SJSA1 (cell line): Measurements from ENCODE around the gene CDAN1. TPM values are rescaled to one million over a fixed set of nuclear protein-coding genes. Genes with fewer than 3 reads are reported as not detected.
A peak's percentile ranks its signal among the peaks of the same experiment; 100 is the strongest.

ENCODE experiments used
- DNase-seq, 2 experiments: peaks; one replicate each; pipeline ENCODE4 v3.0.0-alpha.2; 2015 to 2020; ENCODE audit warnings: low spot score in 2 of 2, low read depth in 1 of 2
- H3K27ac ChIP-seq: fragments of 250-450 bp; sonication (Bioruptor Pico); 2 replicates; pipeline ENCODE4 v1.5.1; 2020; ENCODE audit warnings: mild to moderate bottlenecking, moderate library complexity
- H3K27me3 ChIP-seq: fragments of 250-450 bp; sonication (Bioruptor Pico); replicated peaks from 2 replicates; pipeline ENCODE4 v1.5.1; 2020; ENCODE audit warnings: mild to moderate bottlenecking, moderate library complexity
- H3K36me3 ChIP-seq: fragments of 250-450 bp; sonication (Bioruptor Pico); 2 replicates; pipeline ENCODE4 v1.5.1; 2020; ENCODE audit warnings: mild to moderate bottlenecking
- H3K4me1 ChIP-seq: fragments of 250-450 bp; sonication (Bioruptor Pico); replicated peaks from 2 replicates; pipeline ENCODE4 v1.6.1; 2021; ENCODE audit warnings: mild to moderate bottlenecking
- H3K4me3 ChIP-seq: fragments of 250-450 bp; sonication (Bioruptor Pico); 2 replicates; pipeline ENCODE4 v1.5.1; 2020; ENCODE audit warnings: mild to moderate bottlenecking
- H3K9me3 ChIP-seq: fragments of 250-450 bp; sonication (Bioruptor Pico); replicated peaks from 2 replicates; pipeline ENCODE4 v1.5.1; 2020; ENCODE audit warnings: mild to moderate bottlenecking
- total RNA-seq: library from RNA; depleted of rRNA; stranded (reverse); fragments of >200 nt; shearing (Covaris generic); gene quantifications from 2 replicates; pipeline ENCODE4 v1.2.3, GENCODE V29; 2014

CDAN1 gene
- total RNA-seq, 1 experiment from 2014 or later: 15.9 TPM

DNA sequence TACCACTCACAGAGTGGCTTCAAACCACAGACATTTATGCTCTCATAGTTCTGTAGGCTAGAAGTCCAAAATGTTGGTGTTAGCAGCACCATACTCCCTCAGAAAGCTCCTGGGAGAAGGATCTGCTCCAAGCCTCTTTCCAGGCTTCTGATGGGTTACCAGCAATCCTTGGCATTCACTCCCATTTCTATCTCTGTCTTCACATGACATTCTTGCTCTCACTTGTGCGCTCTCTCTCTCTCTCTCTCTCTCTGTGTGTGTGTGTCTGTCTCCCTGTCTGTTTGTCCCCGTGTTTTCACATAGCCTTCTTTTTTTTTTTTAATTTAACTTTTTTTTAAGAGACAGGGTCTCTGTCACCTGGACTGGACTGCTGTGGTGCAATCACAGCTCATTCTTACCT is 26.3 kb downstream of the CDAN1 start:
- H3K27ac ChIP-seq: no peak overlapping the region
- no peaks in the 10 kb centered on the region for H3K27me3 ChIP-seq
- H3K36me3 ChIP-seq: peaks cover 8% of the 10 kb centered on the region; the same call in 1 of the 2 replicates

GRCh38 chr15:42707873-42708544 is 28.9 kb downstream of the CDAN1 start:
- no peak for DNase-seq
- no peaks in the 10 kb centered on the region for H3K4me1 ChIP-seq
- no peak overlapping the region for H3K4me3 ChIP-seq
- no peaks in the 10 kb centered on the region for H3K27me3 ChIP-seq
- no peak overlapping the region for H3K27ac ChIP-seq
- H3K36me3 ChIP-seq: peaks cover 13% of the 10 kb centered on the region; the same call in 1 of the 2 replicates
- H3K9me3 ChIP-seq: no peaks in the 10 kb centered on the region

More for the DNA sequence above, 26.3 kb downstream of the CDAN1 start:
- DNase-seq: no peak
- Histone ChIP-seq H3K4me1 (no peaks in the 10 kb centered on the region), H3K9me3 (no peaks in the 10 kb centered on the region), H3K4me3 (no peak overlapping the region)

- no peaks in the 10 kb centered on the region for H3K9me3 ChIP-seq
- H3K36me3 ChIP-seq: peaks cover 13% of the 10 kb centered on the region; the same call in 1 of the 2 replicates
- no peaks in the 10 kb centered on the region for H3K4me1 ChIP-seq
- no peak for DNase-seq
- no peak overlapping the region for H3K4me3 ChIP-seq
- H3K27me3 ChIP-seq: no peaks in the 10 kb centered on the region
- no peak overlapping the region for H3K27ac ChIP-seq
Observed at GRCh38 chr15:42707068-42707467, 29.9 kb downstream of the CDAN1 start.

DNA sequence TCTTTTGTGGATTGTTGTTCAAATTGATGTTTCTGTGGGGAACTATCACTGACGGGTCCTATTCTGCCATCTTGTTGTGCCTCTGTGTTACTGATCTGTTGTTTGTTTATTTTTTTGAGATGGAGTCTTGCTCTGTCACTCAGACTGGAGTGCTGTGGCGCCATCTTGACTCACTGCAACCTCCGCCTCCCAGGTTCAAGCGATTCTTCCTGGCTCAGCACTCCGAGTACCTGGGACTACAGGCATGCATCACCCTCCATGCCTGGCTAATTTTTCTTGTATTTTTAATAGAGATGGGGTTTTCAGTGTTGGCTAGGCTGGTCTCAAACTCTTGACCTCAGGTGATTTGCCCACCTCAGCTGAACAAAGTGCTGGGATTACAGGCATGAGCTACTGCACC is 31.6 kb downstream of the CDAN1 start:
- Histone ChIP-seq H3K4me1 (no peaks in the 10 kb centered on the region), H3K9me3 (no peaks in the 10 kb centered on the region), H3K27me3 (no peaks in the 10 kb centered on the region), H3K27ac (no peak overlapping the region), H3K4me3 (no peak overlapping the region), H3K36me3 (peaks cover 15% of the 10 kb centered on the region; the same call in 1 of the 2 replicates)
- no peak for DNase-seq

GRCh38 chr15:42704492-42704926 is 32.4 kb downstream of the CDAN1 start:
- Histone ChIP-seq H3K27me3 (no peaks in the 10 kb centered on the region), H3K9me3 (no peaks in the 10 kb centered on the region), H3K36me3 (peaks cover 15% of the 10 kb centered on the region; the same call in 1 of the 2 replicates), H3K4me1 (no peaks in the 10 kb centered on the region), H3K27ac (no peak overlapping the region), H3K4me3 (no peak overlapping the region)
- peak; percentile 42 to 68 for DNase-seq

- Histone ChIP-seq H3K27me3 (no peaks in the 10 kb centered on the region), H3K4me1 (no peaks in the 10 kb centered on the region), H3K27ac (no peak overlapping the region), H3K4me3 (no peak overlapping the region), H3K9me3 (no peaks in the 10 kb centered on the region), H3K36me3 (peaks cover 45% of the 10 kb centered on the region)
- DNase-seq: no peak
Observed at GRCh38 chr15:42696626-42697025, 40.3 kb downstream of the CDAN1 start.

- no peak for DNase-seq
- H3K4me3 ChIP-seq: no peak overlapping the region
Observed at GRCh38 chr15:42695527-42696071, 41.3 kb downstream of the CDAN1 start.

GRCh38 chr15:42694398-42694797 is 42.5 kb downstream of the CDAN1 start:
- Histone ChIP-seq H3K4me1 (no peaks in the 10 kb centered on the region), H3K27me3 (no peaks in the 10 kb centered on the region), H3K27ac (no peak overlapping the region), H3K9me3 (no peaks in the 10 kb centered on the region), H3K36me3 (peaks cover 45% of the 10 kb centered on the region), H3K4me3 (no peak overlapping the region)
- no peak for DNase-seq

More at GRCh38 chr15:42695527-42696071, 41.3 kb downstream of the CDAN1 start:
- no peak overlapping the region for H3K27ac ChIP-seq
- no peaks in the 10 kb centered on the region for H3K4me1 ChIP-seq
- no peaks in the 10 kb centered on the region for H3K27me3 ChIP-seq
- H3K36me3 ChIP-seq: peaks cover 40% of the 10 kb centered on the region
- no peaks in the 10 kb centered on the region for H3K9me3 ChIP-seq

DNA sequence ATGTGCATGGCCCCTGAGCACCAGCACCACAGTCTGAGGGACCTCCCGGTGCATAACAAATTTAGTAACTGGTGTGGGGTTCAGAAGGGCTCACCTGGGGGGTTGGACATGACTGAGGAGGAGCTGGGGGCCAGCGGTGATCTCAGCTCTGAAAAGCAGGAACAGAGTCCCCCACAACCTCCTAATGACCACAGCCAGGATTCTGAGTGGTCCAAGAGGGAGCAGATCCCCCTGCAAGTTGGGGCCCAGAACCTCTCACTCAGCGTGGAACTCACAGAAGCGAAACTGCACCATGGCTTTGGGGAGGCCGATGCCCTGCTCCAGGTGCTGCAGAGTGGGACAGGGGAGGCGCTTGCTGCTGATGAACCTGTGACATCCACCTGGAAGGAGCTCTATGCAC is 43.0 kb downstream of the CDAN1 start:
- Histone ChIP-seq H3K9me3 (no peaks in the 10 kb centered on the region), H3K36me3 (peaks cover 45% of the 10 kb centered on the region), H3K4me1 (no peaks in the 10 kb centered on the region), H3K27me3 (no peaks in the 10 kb centered on the region), H3K27ac (no peak overlapping the region), H3K4me3 (no peak overlapping the region)
- DNase-seq: no peak

GRCh38 chr15:42693496-42693895 is 43.4 kb downstream of the CDAN1 start:
- Histone ChIP-seq H3K27me3 (no peaks in the 10 kb centered on the region), H3K4me1 (no peaks in the 10 kb centered on the region), H3K27ac (no peak overlapping the region), H3K36me3 (peaks cover 47% of the 10 kb centered on the region), H3K4me3 (no peak overlapping the region), H3K9me3 (no peaks in the 10 kb centered on the region)
- no peak for DNase-seq

DNA sequence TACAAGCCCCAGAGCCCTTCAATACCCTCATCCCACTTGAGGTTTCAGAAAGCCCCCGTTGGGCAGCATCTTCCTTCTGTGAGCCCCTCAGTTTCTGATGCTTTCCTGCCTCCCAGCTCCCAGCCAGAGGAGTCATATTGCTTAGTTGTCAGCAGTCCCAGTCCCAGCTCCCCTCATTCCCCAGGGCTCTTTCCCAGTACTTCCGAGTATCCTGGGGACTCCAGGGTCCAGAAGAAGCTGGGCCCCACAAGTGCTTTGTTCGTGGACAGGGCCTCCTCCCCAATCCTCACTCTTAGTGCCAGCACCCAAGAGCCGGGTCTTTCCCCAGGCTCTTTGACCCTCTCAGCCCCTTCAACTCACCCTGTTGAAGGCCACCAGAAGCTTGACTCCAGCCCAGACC is 43.9 kb downstream of the CDAN1 start:
- Histone ChIP-seq H3K9me3 (no peaks in the 10 kb centered on the region), H3K27me3 (no peaks in the 10 kb centered on the region), H3K4me3 (no peak overlapping the region), H3K4me1 (no peaks in the 10 kb centered on the region), H3K27ac (no peak overlapping the region), H3K36me3 (peaks cover 50% of the 10 kb centered on the region)
- no peak for DNase-seq

DNA sequence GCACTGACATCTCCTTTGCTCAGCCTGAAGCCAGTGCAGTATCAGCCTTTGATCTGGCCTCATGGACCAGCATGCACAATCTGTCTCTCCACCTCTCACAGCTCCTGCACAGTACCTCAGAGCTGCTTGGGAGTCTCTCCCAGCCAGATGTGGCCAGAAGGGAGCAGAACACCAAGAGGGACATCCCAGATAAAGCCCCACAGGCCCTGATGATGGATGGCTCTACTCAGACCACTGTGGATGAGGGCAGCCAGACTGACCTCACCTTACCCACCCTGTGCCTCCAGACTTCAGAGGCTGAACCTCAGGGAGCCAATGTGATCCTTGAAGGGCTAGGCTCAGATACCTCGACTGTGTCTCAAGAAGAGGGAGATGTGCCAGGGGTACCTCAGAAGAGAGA is 44.4 kb downstream of the CDAN1 start:
- Histone ChIP-seq H3K4me3 (no peak overlapping the region), H3K27me3 (no peaks in the 10 kb centered on the region), H3K4me1 (no peaks in the 10 kb centered on the region), H3K36me3 (peaks cover 50% of the 10 kb centered on the region), H3K9me3 (no peaks in the 10 kb centered on the region), H3K27ac (no peak overlapping the region)
- no peak for DNase-seq

DNA sequence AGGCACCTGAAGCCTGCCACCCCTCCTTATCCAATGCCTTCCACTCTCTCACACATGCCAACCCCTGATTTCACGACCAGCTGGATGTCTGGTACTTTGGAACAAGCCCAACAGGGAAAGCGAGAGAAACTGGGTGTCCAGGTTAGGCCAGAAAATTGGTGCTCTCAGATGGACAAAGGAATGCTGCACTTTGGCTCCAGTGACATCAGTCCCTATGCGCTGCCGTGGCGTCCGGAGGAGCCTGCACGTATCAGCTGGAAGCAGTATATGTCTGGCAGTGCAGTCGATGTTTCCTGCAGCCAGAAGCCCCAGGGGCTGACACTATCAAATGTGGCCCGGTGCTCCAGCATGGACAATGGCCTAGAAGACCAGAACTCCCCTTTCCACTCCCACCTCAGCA is 45.2 kb downstream of the CDAN1 start:
- DNase-seq: no peak
- no peak overlapping the region for H3K27ac ChIP-seq
- peaks cover 53% of the 10 kb centered on the region for H3K36me3 ChIP-seq
- H3K27me3 ChIP-seq: no peaks in the 10 kb centered on the region
- H3K4me3 ChIP-seq: no peak overlapping the region
- H3K4me1 ChIP-seq: no peaks in the 10 kb centered on the region
- H3K9me3 ChIP-seq: no peaks in the 10 kb centered on the region

DNA sequence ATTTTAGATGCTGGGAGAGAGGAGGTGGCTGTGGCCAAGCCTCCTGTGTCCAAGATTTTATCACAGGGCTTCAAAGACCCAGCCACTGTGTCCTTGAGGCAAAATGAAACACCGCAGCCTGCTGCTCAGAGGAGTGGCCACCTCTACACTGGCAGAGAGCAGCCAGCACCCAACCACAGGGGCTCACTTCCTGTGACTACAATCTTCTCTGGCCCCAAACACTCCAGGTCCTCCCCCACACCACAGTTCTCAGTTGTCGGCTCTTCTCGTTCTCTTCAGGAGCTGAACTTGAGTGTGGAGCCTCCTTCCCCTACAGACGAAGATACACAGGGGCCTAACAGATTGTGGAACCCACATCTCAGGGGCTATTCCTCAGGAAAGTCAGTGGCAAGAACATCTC is 45.6 kb downstream of the CDAN1 start:
- Histone ChIP-seq H3K4me3 (no peak overlapping the region), H3K9me3 (no peaks in the 10 kb centered on the region), H3K4me1 (no peaks in the 10 kb centered on the region), H3K27me3 (no peaks in the 10 kb centered on the region), H3K27ac (no peak overlapping the region), H3K36me3 (peaks cover 54% of the 10 kb centered on the region)
- no peak for DNase-seq
